ENCODE data around the gene OSER1.
"Not testable (repeated sequence)": the region's sequence is repeated elsewhere in the genome, so short reads cannot be mapped to it uniquely, and the experiment has no call there.

Gene OSER1

DNA sequence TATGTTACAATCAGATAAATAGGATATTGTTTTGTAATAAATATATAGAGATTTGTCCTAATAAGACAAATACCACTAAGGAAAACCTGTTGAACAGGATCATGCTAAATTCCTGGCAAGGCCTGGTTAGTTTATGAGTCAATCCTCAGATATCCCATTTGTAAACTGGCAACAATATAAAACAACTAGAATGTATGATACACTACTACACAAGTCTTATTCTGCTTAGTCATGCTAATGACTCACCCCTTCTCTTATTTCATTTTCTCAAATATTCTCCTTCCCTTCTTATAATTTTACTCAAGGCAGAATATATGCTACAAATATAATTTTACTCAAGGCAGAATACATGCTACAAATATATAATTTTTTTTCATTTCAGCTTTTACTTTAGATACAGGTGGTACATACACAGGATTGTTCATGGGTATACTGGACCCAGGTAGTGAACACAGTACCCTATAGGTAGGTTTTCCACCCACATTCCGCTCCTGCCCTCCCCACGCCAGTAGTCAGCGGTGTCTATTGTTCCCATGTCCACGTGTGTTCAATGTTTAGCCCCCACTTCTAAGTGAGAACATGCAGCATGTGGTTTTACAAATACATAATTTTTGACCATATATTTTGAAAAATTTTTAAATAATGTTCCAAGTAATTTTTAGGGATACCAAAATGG is 6.3 kb downstream of the OSER1 start:
- no peak for DNase-seq

DNA sequence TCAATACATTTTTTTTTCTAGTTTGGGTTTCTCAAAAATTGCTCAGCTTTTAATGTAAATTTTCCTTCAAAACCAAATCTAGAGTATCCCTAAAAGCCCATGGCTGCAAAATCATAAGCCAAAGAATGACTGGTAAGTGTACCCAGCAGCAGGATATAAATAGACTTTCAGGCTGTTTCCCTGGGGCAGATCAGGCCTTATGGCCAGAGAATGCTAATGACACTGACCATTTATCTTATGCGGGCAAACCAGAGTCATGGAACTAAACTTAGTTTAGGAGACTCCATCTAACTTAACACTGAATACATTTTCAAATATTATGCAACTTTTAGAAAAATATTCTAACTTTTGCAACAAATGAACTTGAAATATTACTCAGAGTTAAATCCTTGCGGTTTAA is 7.4 kb downstream of the OSER1 start:
- DNase-seq: no peak

DNA sequence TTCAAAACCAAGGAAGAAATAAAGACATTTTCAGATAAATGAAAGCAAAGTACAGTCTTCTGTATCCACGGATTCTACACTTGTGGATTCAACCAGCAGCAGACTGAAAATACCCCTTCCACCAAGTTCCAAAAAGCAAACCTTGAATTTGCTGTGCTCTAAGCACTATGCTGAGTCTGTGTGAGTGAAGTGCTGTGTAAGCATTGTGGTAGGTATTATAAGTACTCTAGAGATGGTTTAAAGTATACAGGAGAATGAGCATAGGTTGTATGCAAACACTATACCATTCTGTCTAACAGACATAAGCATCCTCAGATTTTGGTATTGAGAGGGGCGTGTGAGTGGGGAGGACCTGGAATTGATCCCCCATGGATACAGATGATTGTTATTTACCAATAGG is 9.6 kb downstream of the OSER1 start:
- no peak for DNase-seq

DNA sequence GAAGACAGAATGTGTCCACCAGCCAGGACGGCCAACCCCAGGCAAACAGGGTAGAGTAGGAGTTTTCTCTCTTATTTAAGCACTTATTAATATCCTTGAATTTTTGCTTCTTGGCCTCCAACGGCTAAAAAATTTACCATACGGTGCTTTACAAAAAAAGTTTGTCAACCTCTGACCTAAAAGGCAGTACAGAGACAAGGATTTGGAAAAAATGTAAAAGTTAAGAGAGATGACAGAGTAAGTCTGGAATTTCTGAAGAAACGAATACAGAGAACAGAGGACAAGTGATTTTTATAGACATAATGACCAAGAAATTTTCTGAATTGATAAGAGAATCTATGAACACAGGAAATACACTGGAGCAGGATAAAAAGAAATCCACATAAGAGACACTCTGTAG is 10.2 kb downstream of the OSER1 start:
- no peak for DNase-seq

DNA sequence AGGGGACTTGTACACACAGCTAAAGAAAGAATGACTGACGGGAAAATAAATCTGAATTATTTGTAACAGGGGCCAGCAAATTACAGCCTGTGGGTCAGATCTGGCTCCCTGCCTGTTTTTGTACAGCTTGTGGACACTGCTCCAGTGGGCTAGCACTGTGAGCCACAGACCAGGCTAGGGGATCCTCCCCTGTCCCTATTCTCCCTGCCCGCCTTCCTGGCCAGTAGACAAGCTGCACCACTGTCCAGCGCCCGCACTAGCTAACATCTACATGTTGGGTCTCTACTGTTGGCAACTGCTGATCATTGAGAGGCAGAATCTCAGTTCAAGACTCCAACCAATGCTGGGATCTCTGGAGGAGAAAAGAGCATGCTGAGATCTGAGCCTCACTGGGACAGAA is 10.7 kb downstream of the OSER1 start:
- DNase-seq: no peak

DNA sequence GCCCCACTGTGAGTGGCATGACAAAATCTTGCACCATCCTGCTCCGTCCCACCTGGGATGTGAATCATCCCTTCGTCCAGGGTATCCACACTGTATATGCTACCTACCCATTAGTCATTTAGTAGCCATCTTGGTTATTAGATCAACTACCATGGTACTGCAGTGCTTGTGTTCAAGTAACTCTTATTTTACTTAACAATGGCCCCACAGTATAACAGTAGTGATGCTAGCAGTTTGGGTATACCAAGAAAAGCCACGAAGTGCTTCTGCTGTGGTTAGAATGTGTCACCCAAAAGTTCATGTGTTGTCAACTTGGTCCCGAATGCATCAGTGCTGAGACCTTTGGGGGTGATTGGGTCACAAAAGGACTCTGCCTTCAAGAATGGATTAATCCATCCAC is 11.7 kb downstream of the OSER1 start:
- no peak for DNase-seq

DNA sequence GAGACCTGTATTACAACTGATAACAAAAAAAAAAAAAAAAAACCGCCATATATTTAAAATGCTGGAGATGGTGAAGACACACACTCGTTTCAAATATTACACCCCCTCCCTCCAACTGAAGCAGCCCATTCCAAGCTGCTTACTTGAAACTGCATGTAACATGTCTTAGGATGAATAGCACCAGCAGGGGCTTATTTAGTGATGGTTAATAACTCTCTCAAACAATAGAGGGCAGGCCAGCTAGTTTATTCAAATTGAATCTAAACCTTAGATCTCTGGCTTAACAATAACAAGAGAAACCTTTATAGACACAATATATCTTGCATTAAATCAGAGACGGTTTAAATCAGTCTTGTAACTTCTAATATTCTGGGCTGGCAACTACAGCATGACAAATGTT is 14.3 kb downstream of the OSER1 start:
- no peak for DNase-seq

DNA sequence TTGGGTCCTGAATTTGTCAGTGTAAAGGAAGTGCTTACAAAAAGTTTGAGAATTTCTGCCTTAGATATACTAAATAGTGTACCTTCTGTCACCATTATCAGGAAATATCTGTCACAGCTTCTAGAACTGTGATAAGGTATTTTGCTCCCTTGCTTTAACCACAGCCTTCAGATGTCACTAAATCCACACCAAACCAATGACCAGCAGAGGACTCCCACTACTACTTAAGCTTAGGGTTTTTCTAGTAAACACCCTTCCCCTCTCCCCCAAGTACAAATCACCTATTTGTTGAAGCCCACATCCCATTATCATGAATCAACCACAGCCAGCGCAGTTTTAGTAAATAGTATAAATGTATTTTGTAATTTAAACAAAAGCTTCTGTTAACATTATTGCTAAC is 15.0 kb downstream of the OSER1 start:
- no peak for DNase-seq

DNA sequence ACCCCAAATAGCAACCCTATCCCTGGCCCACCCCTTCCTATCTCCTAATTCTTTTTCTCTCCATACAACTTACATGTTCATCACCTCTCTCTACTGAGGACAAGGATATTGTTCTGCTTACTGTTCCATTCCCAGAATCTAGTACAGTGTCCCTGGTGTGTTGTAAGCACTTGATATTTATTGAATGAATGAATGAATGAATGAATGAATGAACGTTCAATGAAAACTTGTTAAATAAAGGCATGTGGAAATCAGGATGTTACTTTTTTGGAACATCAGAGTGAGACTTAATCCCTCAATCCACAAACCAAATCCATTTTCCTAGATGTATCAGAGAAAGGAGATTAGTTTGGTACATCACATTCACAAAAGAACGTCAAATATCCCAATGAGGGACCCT is 16.8 kb downstream of the OSER1 start:
- DNase-seq: no peak

DNA sequence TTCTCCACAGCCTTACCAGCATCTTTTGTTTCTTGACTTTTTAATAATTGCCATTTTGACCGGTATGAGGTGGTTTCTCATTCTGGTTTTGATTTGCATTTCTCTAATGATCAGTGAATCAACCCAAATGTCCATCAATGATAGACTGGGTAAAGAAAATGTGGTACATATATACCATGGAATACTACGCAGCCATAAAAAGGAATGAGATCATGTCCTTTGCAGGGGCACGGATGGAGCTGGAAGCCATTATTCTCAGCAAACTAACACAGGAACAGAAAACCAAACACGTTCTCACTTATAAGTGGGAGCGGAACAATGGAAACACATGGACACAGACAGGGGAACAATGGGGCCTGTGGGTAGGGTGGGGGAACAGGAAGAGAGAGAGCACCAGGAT is 18.9 kb downstream of the OSER1 start:
- DNase-seq: not testable (repeated sequence)

DNA sequence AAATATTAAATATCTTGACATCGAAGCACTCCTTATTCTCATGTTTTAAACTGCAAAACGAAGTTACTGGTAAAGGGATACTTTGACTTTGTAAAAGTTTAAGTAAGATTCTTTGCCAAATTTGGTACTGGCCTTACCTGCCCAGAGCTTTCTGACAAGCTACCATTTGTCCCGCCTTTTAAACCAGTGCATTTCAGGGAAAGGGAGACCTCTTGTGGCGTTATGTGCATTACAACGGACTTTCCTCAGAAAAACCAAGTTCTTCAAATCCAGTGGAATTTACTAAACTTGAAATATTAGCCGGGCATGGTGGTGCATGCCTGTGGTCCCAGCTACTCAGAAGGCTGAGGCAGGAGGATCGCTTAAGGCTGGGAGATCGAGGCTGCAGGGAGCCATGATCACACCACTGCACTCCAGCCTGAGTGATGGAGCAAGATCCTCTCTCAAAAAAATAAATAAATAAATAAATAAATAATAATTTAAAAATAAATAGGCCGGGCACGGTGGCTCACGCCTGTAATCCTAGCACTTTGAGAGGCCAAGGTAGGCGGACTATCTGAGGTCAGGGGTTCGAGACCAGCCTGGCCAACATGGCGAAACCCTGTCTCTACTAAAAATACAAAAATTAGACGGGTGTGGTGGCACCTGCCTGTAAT is 20.2 kb downstream of the OSER1 start:
- peak in 15 of 56 donors; percentile 0 to 63 (median 6) for DNase-seq

DNA sequence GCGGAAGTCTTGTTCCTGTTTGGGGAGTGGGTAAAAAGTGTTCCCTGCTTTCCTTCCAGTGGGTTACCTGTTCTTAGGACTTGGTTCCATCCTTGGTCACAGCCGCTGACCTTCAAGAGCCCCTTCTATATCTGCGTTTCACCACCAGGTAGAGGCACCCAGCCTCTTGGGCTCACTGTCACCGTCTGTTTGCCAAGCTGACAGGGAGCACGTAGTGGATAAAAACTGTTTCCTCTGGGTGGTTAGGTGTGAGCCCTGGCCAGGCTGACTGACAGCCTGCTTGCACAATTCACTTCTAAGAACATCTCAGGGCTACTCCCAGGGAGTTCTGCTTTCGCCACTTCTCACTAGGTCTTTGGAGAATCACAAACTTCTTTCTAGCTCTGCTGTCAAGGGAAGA is 21.8 kb downstream of the OSER1 start:
- DNase-seq: no peak

DNA sequence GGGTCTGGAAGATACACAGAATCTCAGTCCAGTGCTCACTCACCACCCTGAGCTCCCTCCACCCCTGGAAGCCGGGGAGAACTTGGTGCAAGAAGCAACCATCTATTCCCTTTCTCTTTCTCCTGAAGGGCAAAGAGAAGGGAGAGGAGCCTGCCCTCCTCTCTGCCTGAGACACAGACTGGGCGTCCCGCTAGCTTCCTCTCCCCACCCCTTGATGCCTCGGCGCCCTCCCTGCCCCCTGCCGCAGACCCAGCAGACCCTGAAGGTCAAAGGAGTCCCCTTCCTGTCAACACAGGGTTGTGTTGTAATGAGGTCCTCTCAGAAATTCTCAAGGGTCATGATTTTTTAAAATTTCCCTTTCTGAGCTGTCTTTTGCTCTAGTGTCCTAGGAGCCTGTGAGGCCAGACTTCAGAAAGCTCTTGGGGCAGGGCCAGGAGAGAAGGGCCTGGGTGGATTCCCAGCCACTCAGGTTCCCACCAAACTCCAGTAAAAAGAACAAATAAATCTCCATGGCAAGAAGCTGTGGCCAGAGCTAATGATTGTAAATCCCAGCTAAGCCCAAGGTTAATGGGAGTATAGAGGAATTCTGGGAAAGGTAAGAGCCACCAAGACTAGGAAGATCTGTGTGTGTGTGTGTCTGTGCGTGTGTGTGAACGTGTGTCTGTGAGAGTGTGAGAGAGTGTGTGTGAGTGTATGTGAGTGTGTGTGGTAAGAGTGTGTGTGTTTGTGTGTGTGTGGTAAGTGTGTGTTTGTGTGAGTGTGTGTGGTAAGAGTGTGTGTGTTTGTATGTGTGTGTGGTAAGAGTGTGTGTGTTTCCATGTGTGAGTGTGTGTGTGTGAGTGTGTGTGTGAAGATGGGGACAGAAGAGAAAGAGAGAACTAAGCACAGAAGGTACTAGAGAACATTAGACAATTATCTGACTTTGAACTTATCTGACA is 22.5 kb downstream of the OSER1 start:
- no peak for DNase-seq

DNA sequence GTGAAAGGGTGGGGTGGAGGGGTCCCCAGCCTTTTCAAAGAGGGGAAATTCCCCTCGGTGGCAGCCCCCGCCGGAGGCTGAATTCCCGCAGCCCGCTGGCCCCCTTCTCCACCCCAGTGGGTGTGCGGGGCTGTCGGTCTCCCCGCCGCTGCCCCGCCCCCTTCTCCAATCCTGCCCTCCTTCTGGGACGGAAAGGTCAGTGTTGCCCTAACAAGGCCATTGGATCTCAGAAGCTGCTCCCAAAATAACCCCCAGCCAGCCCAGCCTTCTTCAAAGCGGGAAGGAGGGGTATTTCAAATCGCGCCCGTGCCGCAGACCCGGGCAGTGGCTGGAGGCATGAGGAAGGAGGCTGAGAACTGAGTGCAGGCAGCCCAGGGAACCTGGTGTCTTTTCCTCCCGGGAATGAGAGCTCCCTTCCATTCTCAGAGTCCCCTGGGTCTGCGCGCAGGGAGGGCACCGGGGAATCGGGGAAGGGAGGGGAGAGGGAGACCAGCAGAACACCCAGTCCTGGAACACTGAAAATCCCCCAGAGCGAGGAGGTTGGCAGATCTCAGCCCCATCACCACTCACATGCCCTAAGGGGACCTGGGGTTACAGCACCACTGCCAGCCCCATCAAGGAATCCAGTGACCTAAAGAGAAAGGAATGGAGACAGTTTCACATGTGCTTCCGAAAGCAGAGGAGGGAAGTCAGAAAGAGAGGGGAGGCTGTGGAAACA is 23.4 kb downstream of the OSER1 start, which contains the start of gene JPH2:
TSS of gene JPH2 (minus strand) at position 135 of the 718 bp plus-strand sequence. CDS start 483 bp downstream, outside the sequence.
- DNase-seq: peak in 2 of 56 donors; percentile 1 to 3

DNA sequence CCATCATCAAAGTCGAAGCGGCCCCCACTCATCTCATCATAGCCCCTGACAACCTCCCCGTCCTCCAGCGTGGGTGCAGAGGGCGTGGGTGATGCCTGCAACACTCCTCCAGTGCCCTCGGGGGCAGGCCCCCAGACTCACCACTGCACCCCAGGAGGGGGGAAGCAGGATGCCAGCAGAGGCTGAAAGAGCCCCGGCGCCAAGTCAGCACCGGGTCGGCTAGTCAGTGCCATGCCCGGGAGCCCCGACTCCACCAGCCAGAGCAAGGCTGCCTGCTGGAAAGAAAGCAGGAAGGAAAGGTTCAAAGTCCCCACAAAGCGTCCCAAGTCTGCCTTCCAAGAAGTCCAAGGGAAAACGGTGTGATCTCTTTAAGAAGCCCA is 23.9 kb downstream of the OSER1 start:
- no peak for DNase-seq

DNA sequence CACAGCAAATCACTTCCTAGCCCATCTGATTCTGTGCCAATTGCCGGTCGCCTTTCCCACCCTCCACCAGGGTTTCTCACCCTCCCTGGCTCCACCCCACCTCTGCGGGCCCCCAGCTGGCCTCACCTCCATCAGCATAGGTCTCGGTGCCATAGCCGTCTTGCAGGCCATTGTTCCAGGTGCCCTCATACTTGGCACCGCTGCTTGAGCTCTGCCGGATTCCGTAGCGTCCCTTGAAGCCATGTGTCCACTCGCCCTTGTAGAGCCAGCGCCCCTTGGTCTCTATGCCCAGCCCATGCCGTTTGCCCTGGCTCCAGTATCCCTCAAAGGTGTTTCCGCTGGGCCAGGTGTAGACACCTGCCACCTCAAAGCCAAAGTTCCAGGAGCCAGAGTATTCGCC is 24.4 kb downstream of the OSER1 start:
- no peak for DNase-seq

DNA sequence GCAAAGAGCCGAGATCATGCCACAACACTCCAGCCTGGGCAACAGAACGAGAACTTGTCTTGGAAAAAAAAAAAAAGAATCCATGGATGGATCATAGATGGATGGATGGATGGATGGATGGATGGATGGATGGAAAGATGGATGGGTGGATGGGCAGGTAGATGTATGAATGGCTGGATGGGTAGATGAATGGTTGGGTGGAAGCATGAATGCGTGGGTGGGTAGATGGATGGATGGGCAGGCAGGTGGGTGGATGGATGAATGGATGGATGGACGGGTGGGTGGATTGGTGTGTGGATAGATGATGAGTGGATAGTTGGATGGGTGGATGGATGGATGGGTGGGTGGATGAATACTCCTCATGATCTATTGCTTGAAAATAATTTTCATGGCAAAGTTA is 25.0 kb downstream of the OSER1 start:
- no peak for DNase-seq

DNA sequence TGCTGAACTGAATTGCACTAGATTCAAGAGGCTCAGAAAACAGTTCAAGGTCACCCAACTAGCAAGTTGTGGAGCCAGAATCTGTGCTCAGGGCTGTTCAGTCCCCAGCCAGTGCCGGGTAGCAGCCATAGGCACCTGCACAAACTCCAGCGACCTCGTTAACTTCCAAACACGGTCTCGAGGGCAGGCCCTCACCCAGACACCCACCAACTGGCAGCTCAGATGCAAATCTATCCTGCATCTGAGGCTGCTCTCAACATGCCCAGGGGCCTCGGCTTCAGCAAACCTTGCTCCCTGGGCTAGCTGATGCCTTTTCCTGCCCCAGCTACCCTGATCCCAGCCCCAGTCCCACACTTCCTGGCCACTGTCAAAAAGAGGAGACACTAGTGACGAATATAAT is 27.3 kb downstream of the OSER1 start:
- no peak for DNase-seq

DNA sequence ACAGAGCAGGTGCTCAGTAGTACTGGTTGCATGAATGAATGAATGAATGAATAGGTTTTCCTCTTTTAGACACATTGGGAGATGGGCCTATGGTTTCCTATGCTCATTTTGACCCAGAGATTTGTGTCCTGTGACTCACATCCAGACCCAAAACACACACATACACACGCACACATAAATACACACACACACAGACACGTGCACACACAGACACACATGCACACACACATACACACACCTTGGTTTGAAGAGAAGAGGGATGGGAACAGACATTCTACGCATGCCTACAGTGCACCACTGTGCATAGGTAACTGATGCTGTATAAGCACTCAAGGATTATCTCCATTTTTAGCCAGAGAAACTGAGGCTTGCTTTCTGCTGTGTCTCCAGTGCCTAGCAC is 27.7 kb downstream of the OSER1 start:
- DNase-seq: no peak

DNA sequence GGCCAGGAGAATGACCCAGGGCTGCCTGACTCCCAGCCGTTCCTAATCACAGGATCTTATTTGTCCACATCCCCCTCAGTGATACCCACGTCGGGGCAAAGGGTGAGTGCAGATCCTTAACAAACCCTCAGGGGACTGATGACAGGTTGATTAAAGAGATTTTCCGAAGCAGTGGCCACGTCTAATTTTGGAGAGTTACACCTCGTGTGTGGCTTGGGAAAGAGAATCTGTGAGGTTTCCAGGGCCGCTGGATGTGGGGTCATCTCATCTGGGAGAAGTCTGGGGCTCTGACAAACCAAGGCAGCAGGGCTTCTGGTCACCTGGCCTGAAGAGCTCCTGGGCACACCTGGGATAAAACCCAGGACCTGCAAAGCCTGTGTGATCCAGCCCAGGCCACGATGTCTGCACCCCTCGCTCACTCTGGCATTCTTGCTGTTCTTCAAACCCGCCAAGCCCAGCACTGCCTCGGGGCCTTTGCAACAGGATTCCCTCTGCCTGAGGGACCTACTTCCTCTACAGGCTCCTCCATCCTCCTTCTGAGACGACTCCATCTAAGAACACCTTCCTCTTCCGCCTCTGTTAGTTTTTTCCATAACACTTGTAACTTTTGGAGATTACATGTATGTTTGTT is 28.3 kb downstream of the OSER1 start:
- no peak for DNase-seq

DNA sequence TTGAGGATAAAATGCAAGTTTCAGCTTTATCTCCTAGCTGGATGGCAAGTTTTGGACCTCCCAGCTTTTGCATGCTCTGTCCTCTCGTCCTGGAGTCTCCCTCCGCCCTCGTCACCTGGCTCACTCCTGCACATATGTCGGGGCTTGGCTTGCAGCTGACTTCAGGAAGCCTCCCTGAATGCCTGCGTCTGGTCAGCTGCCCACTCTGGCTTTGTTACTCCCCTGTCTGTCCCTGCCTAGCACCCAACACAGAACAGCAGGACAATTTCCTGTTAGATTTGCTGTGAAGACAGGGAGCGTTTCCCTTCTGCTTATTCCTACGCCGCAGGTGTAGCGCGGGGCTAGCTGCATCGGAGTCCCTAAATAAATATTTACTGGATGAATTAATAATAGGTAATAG is 29.0 kb downstream of the OSER1 start:
- no peak for DNase-seq
